NT2/D1 (cell line): ENCODE results near the gene IFT172.

Experiments
- SUZ12 ChIP-seq: IDR thresholded peaks from 2 replicates; pipeline ENCODE4 v1.6.1; 2011; ENCODE audit not compliant: insufficient read length, insufficient read depth; ENCODE audit errors: extremely low read depth
- YY1 ChIP-seq: IDR thresholded peaks from 2 replicates; pipeline ENCODE4 v1.6.1; 2011; ENCODE audit not compliant: insufficient read length, insufficient read depth
- ZNF274 ChIP-seq: IDR thresholded peaks from 2 replicates; pipeline ENCODE4 v1.6.1; 2011; ENCODE audit warnings: mild to moderate bottlenecking, low read depth, low read length

DNA sequence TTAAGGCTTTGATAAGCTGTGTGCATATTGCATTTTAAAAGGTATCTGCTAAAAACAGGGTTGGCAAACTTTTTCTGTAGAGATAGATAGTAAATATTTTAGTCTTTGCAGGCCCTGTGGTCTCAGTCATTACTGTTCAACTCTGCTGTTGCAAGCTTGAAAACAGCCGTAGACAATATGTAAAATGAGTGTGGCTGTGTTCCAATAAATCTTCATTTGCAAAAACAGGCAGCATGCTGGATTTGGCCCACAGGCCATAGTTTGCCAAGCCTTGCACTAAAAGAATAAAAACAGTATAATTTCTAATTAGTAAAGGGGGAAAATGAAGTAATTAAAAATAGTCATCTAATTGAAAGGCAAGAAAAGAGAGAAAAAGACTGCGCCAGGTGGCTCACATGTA, 42.4 kb upstream of the IFT172 start:
- TF ChIP-seq YY1 (no peak), SUZ12 (no peak), ZNF274 (no peak)
